DMS153 (cell line): ENCODE measurements around the gene ATP8B1.

Experiments
- DNase-seq: peaks from one replicate; lab custom pipeline; 2025; lab: John Stamatoyannopoulos, UW

ATP8B1 gene

DNA sequence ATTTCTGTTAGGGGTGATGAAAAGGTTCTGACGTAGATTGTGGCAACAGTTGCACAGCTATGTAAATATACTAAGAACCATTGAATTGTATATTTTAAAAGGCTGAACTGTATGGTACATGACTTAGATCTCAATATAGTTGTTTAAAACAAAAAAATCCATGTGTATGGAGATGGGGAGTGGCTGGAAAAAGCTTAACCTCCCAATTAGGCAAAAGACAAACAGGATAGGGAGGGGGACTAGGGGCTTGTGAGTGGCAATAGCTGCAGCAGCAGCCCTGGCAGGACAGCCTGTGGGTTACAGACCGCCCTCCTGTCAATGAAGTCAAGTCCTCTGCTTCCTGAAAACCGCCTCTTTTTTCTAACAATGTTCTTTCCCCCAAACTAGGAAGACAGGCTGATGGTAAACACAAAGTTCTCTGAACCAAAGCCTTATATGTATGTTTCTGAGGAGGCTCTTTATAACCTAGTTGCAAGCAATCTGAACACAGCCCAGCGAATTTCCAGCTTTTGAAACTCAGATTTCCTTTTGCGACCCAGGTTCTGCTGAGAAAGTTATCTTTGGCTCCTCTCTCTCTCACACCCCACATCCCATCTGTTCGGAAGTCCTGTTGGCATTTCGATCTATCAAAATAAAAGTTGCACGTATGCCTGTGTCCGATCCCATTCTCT is 10.3 kb downstream of the ATP8B1 start:
- DNase-seq, result no peak

DNA sequence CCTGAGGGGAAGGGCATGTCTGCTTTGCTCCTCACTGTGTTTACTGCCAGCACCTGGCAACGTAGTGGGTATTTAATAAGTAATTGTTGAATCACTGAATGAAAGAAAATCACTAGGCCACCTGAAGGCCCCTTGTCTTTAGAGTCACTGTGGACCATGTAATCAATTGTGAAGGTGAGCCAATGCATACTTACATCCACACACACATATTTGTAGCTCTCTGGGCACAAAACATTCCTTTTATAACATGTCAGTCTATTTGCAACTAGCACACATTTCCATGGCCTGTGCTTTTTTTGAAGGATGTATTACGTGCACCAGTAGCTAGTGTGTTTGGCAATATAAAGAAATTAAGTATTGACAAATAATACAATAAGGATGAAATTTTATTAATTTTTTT is 11.2 kb downstream of the ATP8B1 start:
- DNase-seq, result no peak

DNA sequence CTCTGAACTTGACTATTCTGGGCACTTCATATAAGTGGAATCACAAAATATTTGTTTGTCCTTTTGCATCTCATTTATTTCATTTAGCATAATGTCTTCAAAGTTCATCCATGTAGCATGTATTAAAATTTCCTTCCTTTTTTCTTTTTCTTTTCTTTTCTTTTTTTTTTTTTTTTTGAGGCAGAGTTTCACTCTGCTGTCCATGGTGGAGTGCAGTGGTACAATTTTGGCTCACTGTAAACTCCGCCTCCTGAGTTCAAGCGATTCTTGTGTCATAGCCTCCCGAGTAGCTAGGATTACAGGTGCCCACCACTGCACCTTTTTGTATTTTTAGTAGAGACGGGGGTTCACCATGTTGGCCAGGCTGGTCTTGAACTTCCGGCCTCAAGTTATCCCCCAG is 11.9 kb downstream of the ATP8B1 start:
- no peak for DNase-seq

DNA sequence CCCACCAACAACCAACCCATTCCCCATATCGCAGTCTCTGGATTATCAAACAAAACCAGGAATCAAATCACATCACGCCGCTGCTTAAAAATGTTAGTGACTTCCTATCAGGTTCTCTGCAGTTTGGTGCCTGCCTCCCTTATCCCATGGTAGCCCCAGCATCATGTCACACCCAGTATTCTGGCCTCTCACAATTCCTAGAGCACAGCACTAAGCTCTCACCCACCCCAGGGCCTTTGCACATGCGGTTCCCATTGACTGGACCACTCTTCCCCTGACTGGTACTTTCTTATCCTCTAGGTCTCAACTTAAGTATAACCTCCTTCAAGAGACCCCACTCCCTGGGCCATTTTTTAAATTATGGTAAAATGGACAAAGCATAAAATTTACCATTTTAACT is 12.8 kb downstream of the ATP8B1 start:
- no peak for DNase-seq

DNA sequence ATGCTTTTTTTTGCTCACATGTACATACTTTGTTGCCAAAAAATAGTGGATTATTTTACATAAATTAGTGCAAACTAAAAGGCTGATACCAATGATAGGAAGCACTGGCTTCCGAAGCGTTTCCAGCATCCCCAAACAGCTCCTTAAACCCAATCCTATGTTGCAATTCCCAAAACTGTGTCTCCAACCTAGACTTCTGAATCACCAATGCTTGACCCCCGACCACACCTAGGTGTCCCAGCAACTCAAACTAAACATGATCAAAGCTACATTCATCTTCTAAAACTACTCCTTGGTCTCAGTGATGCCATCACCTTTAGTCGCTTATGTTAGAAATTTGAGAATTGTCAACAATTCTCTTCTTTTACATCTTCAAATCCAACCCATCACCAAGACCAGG is 13.4 kb downstream of the ATP8B1 start:
- DNase-seq, result no peak

DNA sequence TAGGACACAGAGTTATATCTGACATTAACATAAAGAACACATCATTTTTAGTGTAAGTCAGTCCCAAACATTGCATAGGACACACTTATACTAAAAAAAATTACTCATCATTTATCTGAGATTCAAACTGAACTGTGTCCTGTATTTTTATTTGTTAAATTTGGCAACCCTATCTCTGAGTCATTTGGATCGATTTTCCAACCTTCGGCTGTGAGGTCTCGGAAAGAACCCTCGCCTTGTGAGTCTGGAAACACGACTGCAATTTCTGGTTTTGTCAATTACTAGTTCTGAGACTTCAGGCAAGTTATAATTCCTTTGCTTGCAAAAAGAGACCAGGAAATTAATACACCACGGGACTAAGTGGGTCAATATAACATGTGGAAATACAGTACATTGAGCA is 14.0 kb downstream of the ATP8B1 start:
- no peak for DNase-seq

DNA sequence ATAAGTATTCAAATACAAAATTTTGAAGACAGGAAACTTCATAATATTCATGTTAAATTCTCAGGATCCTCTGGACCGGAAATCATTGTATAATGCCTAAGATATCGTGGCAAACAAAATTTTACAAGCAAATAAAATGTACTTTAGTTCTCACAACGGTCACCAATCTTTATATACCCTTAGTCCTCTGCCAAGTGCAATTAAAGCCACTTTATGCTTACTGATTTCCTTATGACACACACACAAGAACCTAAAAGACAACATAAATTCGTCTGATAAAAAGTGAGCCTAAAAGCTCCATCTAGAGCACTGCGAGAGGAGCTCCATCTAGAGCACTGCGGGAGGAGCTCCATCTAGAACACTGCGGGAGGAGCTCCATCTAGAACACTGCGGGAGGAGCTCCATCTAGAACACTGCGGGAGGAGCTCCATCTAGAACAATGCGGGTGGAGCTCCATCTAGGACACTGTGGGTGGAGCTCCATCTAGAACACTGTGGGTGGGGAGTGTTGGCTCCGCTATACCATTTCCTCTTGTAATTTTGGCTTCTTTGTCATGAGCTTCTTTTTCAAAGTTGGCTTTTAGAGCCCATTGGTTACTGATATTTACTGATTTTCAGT is 15.9 kb downstream of the ATP8B1 start:
- DNase-seq, result no peak

DNA sequence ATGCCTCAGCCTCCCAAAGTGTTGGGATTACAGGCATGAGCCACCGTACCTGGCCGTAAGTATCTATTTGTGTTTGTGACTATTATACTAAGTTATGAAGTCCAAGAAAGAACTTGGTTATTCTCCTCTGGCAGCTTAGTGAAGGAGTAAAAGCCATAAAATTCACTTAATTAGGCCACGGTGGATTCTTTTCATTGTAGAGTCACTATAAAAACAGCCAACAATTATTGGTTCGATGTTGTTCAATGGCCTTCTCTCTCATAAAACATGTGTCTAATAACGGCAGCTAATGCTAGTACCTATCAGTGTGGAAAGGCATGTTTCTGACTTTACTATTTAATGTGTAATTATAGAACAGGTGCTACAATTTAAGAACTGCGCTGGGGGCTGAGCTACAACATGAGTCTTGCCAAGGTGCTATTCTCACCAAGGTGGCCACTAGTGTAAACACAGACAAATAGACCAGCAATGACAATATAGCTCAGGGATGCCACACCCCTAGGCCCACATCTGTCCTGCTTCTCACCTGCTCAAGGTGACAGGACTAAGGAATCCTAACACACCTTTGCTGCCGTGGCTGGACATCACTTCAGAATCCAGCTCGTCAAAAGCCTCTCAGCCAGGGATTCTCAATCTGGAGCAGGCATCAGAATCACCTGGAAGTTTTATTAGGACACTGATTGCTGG is 17.2 kb downstream of the ATP8B1 start:
- DNase-seq, result no peak

DNA sequence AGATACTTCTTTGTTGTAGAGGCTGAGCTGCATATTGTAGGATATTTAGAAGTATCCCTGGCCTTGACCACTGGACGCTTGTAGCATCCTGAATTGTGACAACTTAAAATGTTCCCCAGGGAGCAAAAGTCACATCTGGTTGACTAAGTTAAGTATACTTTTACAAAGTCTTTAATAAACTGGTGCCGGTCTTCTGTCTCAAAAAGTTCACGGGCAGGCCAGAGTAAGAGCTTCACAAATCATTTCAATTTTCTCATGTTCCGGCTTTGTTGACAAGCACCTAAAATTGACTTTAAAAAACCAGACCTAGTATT is 18.4 kb downstream of the ATP8B1 start:
- DNase-seq, result no peak

DNA sequence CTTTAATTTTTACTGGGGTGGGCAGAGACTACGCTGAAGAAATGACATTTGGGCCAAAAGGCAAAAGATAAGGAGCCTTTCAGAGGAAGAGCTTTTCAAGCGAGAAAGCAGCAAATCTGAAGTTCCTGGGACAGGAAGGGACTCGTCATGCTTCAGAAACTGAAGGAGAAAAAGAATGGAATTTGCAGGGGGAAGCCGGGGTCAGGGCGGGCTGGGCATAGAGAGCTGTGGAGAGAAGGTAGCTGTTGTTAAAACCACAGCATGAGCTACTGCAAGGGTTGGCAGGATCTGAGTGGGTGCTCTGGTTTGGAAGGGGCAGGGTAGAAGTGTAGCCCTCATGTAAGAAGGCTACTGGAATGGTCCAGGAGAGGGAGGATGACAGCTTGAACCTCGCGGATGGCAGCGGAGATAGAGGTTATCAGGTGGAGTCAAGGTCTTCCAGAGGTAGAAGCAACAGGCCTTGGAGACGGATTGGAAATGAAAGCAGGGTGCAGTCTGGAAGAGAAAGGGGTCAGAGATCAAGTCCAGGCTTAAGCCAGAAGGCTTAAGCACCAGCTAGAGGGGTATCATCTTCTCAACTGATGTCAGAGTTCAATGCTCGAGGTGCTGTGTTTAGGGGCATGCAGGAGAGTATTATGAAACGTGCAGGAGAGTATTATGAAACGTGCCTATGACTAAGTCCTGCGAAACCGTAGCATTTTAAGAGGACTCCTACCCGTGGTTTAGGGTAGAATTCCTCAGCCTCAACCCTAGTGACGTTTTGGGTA is 18.9 kb downstream of the ATP8B1 start:
- no peak for DNase-seq

DNA sequence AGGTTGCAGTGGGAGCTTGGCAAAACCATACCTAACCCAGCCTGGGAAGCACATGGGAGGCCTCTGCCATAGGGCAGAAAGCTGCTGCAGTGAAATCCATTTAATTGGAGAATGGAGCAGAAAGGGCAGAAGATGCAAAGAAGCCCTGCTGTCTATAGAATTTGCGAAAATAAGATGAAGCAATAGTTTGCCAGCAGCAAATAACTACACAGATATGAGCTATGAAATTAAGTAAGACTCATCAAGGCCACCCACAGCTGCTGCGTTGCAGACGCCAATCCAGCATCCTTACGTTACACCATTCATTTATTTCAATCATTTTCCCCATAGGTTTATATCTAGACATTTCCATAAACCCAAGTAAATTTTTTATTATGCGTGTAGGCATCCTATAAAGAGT is 21.1 kb downstream of the ATP8B1 start:
- DNase-seq, result no peak

DNA sequence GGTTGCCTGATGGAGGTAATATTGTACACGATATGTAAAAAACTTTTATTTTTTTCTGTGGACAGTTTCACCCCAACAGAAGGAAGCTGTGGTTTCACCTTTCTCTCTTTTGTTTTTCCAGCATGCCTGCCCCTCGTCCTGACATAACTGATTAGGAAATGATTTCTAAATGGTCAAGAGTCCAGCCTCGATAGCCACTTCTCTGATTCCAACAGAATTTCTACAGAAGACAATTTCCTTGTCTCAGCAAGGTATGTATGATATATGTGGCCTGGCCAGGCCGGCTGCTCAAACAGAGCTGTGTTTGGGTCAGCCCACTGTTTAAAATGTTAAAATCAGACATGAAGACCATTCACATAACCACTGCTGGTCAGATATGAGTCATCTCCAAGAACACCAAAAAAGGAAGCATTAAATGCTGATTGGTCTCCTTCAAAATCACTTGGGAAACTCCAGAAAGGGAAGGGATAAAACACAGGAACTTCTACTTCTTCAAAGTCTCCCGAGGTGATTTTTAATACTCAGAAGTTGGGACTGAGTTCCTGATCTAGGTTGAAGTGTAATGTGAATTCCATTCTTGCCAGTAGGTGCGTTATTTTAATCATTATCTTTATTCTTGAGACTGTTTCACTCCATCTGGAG is 22.3 kb downstream of the ATP8B1 start:
- DNase-seq, result no peak

DNA sequence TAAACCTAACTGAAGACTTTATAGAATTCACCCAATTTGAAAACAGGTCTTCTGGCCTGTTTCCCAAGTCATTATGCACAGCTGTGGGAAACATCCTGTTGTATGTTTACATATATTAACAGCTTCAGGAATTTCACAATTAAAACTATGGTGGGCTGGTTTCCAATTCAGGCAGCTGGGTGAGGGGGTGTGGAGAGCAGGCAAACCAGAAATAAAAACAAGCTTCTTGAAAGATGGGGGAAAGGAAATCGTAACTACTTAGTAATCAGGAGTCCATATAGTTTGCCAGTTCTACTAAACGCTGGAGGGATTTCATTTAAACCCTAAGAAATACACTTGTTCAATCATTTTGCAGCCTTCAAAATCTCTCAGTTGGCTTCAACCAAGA is 22.8 kb downstream of the ATP8B1 start:
- no peak for DNase-seq

DNA sequence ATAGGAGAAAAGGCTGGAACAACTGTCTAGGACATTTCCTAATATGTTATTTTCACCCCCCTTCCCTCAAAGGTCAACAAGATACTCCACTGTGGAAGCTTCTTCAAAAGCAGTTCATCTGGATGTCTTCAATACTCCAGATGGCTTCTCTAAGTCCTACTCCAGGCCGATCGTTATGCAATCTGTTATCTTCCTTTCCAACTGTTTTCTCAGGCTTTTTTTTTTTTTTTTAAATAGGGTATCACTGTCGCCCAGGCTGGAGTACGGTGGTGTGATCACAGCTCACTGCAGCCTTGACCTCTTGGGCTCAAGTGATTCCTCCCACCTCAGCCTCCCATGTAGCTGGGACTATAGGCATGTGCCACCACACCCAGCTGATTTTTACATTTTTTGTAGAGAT is 26.3 kb downstream of the ATP8B1 start:
- DNase-seq, result no peak

DNA sequence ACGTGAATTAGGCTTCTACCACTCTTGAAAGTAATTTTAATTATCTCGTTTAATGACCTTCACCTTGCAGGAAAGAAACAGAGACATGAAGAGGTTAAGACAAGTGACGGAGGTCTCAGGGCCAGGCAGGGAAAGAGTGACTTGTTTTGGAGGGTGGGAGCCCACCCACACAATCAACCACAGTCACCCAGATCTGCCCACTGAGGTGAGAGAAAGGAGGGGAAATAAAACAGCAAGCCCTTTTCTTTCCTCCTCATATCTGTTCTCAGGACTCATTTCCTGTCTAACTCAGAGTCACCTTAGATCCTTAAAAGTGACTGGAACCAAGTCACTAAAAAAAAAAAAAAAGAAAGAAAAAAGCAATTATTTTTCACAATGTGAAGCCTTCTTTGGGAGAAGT is 26.8 kb downstream of the ATP8B1 start:
- DNase-seq, result no peak

DNA sequence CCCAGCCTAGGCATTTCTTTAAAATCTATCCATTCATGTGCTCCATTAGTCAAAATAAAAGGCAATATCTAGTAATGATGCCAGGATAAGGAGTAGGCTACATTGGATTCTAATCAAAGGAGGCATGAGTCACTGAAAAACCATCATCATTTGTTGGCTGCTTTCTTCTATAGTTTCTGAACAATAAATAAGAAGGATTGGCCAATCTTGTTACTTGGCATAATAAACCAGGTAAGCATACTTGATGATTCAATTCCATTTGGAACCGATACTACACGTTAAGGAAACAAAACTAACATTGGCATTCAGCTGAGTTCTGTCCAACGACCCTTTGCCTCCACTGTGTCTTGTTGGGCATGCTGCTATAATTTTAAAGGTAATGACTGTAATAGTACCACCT is 27.2 kb downstream of the ATP8B1 start:
- no peak for DNase-seq

DNA sequence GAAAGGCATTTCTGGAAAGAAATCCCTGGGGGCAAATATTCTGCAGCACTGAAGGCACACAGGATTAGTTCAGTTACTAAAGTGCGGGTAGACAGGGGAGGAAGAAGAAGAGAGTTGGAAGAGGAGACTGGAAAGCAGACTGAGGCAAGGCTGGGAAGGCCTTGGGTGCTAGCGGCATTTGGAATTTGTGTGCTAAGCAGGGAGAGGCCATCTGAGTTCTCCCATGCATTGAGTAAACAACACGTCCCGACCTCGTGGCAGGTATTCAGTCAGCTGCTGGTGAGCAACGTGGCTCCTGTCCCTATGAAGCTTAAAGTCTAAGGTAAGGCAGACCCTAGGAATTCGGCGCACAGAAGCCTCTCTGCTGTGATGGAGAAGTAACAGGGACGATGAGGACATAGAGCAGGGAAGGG is 30.7 kb downstream of the ATP8B1 start:
- DNase-seq, result no peak

DNA sequence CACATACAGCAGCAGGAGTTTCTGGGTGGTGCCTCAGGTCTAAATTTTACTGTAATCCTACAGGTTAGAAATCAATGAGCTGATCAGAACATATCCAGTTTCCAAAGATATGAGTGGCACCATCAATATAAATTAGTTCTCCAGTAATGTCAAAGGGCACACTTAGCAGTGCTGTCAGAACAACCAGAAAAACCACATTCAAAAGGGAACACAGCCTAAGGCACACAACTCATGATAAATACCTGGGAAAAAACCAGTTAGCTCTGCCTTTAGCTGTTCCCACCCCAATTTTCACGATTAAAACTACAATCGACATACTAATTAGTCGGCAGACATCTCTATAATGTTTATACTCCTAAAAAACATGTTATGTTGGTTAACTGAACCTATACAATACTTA is 31.5 kb downstream of the ATP8B1 start:
- no peak for DNase-seq

DNA sequence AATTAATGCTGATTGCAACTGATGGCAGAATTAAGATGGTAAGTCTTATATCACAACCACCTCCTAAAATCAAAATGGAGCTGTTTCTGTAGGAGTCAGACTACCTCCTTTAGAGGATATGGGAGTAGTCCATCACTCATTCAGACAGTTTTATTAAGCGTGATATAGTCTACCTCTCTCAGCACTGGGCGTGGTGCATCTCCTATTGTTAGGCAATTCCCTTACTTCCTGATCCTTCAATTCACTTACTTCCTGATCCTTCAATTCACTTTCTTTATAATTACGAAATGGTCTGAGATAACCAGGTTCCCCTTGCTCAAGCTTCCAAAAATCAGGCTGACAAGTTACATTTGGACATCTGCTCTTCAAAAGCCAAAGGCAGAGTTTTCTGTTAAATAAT is 31.9 kb downstream of the ATP8B1 start:
- DNase-seq, result peak; percentile 92

DNA sequence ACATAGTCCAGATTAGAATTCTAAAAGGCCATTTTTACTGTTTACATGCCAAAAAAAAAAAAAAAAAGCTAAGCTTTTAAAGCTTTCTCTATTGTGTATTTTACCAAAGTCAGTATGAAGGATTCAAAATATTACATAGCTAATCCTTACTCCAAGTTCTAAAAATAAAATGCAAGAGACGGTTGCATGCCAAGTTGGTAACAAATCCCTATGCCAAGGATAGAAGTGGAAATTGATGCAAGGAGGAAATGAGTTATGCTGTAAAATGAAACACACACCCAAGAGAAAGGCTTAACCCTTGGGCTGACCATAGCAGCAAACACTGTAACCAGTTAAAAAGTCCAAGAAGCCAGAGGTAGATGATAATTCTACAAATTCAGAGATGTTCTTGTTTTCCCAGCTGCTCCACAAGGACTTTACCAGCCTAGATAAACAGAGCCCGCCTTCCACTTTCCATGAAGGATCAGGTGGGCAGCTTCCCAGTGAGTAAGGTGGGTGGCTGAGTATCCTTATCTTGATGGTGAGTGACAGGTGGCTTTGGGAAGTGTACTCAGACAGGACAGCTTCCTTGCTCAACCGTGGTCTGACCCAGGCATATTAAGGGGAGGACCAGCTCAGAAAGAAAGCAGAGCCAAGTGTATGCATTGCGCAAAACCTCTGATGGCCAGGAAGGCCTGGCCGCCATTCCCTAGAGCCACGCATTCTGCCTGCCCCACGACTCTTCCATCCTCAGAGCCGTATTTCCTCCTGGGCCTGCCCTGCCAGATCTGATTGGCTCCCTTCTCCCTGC is 34.4 kb downstream of the ATP8B1 start:
- DNase-seq, result no peak

DNA sequence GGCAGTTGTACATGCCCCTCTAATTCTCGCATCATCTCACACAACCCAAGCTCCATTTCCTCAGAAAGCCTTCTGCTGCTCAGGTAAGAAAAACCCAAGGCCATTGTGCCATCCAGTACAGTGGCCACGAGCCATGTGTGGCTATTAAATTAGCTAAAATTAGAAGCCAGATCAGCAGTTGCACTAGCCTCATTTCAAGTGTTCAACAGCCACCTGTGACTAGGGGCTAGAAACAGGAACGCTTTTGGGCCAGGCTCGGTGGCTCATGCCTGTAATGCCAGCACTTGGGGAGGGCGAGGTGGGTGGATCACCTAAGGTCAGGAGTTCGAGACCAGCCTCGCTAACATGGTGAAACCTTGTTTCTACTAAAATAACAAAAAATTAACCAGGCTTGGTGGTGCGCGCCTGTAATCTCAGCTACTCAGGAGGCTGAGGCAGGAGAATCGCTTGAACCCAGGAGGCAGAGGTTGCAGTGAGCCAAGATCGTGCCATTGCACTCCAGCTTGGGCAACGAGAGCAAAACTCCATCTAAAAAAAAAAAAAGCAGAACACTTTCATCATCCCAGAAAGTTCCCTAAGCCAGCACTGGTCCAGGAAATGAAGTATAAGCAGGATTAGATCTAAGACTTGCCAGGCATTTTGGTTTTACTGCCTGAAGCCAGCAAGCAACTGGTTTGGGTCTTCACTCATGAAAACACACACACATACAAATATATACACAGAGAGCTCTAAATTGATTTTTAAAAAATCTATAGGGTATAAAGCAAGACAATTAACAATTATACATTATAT is 35.7 kb downstream of the ATP8B1 start:
- no peak for DNase-seq
